ENCODE results near the gene CYSTM1.
A peak's percentile ranks its signal among the peaks of the same experiment; 100 is the strongest.

Gene CYSTM1

GRCh38 chr5:140266471-140267200, 91.6 kb downstream of the CYSTM1 start:
- Histone ChIP-seq H3K4me3 (ENCODE audit: low read depth in 1 of 2, low read length in 1 of 2) (no peak overlapping the region), H3K36me3 (peaks cover 34% of the 10 kb centered on the region), H3K27ac (no peak overlapping the region), H3K27me3 (no peaks in the 10 kb centered on the region), H3K4me1 (ENCODE audit: control insufficient read depth in 1 of 2, insufficient read depth in 1 of 2, low read depth in 1 of 2, low read length in 1 of 2) (no peaks in the 10 kb centered on the region), H3K9me3 (no peaks in the 10 kb centered on the region)
- TF ChIP-seq CTCF (IDR thresholded peaks at IDR 0.05): no peak

DNA sequence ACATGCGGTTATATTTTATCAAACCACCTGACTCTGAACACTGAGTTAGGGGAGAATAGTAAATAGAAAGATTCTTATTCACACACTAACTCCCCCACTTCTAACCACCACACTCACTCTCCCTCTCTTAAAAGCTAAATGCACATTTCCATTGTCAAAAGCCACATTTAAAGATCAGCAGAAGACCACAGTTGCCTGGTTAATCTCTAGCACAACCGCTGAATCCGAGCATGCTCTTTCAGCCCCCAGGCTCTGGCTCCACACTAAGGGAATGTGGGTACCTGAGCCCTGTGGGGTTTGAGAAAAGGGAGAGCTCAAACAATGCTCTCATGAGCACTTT, 92.2 kb downstream of the CYSTM1 start:
- H3K27me3 ChIP-seq: no peaks in the 10 kb centered on the region
- no peak overlapping the region for H3K4me3 ChIP-seq (ENCODE audit: low read depth in 1 of 2, low read length in 1 of 2)
- TF ChIP-seq CTCF (IDR thresholded peaks at IDR 0.05): no peak
- H3K36me3 ChIP-seq: peaks cover 34% of the 10 kb centered on the region
- H3K4me1 ChIP-seq (ENCODE audit: control insufficient read depth in 1 of 2, insufficient read depth in 1 of 2, low read depth in 1 of 2, low read length in 1 of 2): no peaks in the 10 kb centered on the region
- no peaks in the 10 kb centered on the region for H3K9me3 ChIP-seq
- no peak overlapping the region for H3K27ac ChIP-seq

DNA sequence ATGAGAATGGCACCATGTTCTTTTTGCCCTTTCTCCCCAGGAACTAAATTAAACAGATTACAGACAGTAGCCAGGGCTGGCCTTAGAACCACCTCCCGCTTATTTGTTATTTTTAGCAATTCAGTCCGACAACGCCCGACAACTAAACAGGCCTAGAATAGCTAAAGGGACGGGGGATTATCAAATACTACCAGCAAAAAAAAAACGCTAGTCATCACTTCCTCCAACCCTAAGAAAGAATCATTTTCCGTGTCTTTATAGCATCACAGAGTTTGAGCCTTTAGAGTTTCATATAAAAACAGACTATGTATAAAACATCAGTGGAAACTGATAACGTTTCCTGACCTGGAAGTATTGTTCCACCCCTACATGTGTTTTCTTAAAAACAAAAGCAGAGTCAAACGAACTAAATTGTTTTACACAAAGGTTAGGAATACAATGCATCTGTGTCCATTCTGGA, 92.6 kb downstream of the CYSTM1 start:
- H3K4me1 ChIP-seq (ENCODE audit: control insufficient read depth in 1 of 2, insufficient read depth in 1 of 2, low read depth in 1 of 2, low read length in 1 of 2): peaks cover 0 to 3% of the 10 kb centered on the region in 2 experiments
- no peaks in the 10 kb centered on the region for H3K9me3 ChIP-seq
- no peaks in the 10 kb centered on the region for H3K27me3 ChIP-seq
- no peak for TF ChIP-seq CTCF (IDR thresholded peaks at IDR 0.05)
- H3K4me3 ChIP-seq (ENCODE audit: low read depth in 1 of 2, low read length in 1 of 2): no peak overlapping the region
- H3K27ac ChIP-seq: no peak overlapping the region
- H3K36me3 ChIP-seq: peaks cover 30% of the 10 kb centered on the region

DNA sequence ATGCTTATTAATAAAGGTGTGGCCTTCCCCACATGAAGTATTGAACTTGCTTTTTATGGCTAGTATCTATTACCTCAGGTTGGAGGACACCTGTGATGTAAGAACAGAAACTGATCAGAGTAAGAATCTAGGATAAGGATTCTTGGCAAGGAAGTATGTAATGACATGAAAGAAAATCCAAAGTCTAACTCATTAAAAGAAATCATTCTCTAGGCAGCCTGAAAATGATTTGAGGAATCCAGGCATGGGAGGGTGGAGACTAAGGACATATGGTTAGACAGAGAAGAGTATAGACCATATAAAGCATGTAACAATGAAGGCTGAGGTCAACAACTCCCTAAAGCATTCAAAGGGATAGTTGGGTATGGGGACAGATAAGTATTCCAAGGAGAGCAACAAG, 95.0 kb downstream of the CYSTM1 start:
- Histone ChIP-seq H3K9me3 (no peaks in the 10 kb centered on the region), H3K27ac (no peak overlapping the region), H3K27me3 (no peaks in the 10 kb centered on the region), H3K4me1 (ENCODE audit: control insufficient read depth in 1 of 2, insufficient read depth in 1 of 2, low read depth in 1 of 2, low read length in 1 of 2) (peaks cover 23 to 26% of the 10 kb centered on the region in 2 experiments), H3K36me3 (peaks cover 19% of the 10 kb centered on the region), H3K4me3 (ENCODE audit: low read depth in 1 of 2, low read length in 1 of 2) (no peak overlapping the region)
- no peak for TF ChIP-seq CTCF (IDR thresholded peaks at IDR 0.05)

DNA sequence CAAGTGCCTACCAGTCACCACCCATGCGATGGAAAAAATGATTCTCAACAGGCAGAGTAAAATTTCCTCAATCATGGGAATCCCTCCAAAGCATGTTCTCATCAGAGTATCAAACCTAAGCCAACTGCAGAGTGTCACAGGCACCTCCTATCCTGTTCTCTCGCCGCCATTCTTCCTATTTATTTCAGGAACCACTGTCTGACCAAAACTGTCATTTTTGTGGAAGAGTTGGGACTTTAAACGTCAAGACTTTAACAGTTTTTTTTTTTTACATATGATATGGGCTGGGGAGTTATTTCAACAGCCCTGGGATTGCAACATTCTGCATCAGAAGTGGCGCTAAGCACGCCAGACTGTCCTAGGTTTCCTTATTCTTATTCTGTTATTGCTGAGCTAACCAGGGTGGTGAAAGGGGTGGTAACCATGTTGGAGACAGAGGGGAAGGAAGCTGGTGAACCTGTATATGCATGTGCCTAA, 98.5 kb downstream of the CYSTM1 start:
- Histone ChIP-seq H3K9me3 (no peaks in the 10 kb centered on the region), H3K27ac (peak overlapping the region; percentile 72), H3K36me3 (no peaks in the 10 kb centered on the region), H3K4me1 (ENCODE audit: control insufficient read depth in 1 of 2, insufficient read depth in 1 of 2, low read depth in 1 of 2, low read length in 1 of 2) (peaks cover 30 to 31% of the 10 kb centered on the region in 2 experiments), H3K27me3 (no peaks in the 10 kb centered on the region), H3K4me3 (ENCODE audit: low read depth in 1 of 2, low read length in 1 of 2) (peak overlapping the region in 1 of 2 experiments; percentile 30)
- TF ChIP-seq CTCF (IDR thresholded peaks at IDR 0.05): no peak

Data from neutrophil (primary cell).